Fibroblast of pulmonary artery (primary cell): ENCODE results near the gene PACS1.

Experiments used
- DNase-seq: peaks from one replicate; pipeline ENCODE4 v3.0.0-alpha.2; 2010; ENCODE audit warnings: low read depth
- H3K4me3 ChIP-seq: replicated peaks from 2 replicates; pipeline ENCODE4 v1.5.1; 2011; ENCODE audit warnings: low read depth, mild to moderate bottlenecking, control low read depth, low read length, moderate library complexity
- CTCF ChIP-seq: IDR thresholded peaks from 2 replicates; pipeline ENCODE4 v1.5.1; 2011; ENCODE audit warnings: mild to moderate bottlenecking, control low read depth, low read length, inconsistent platforms; ENCODE audit errors: missing control alignments

The PACS1 gene

GRCh38 chr11:66280428-66280827, 210.4 kb downstream of the PACS1 start:
- no peak overlapping the region for H3K4me3 ChIP-seq
- TF ChIP-seq CTCF = no peak
- DNase-seq = no peak

- TF ChIP-seq CTCF = no peak
- H3K4me3 ChIP-seq = no peak overlapping the region
- no peak for DNase-seq
These were observed 210.9 kb downstream of the PACS1 start for GRCh38 chr11:66281001-66281400.

GRCh38 chr11:66281776-66282467, 211.8 kb downstream of the PACS1 start:
- TF ChIP-seq CTCF = no peak
- no peak for DNase-seq
- no peak overlapping the region for H3K4me3 ChIP-seq

- DNase-seq = peak; percentile 96
- TF ChIP-seq CTCF = peak; percentile 80
- H3K4me3 ChIP-seq = no peak overlapping the region
These were observed 212.7 kb downstream of the PACS1 start for GRCh38 chr11:66282468-66283455.

GRCh38 chr11:66283461-66284105, 213.5 kb downstream of the PACS1 start:
- no peak for DNase-seq
- H3K4me3 ChIP-seq = no peak overlapping the region
- TF ChIP-seq CTCF = no peak

- no peak for TF ChIP-seq CTCF
- no peak for DNase-seq
- H3K4me3 ChIP-seq = no peak overlapping the region
These were observed 214.5 kb downstream of the PACS1 start for GRCh38 chr11:66284526-66285078.
